HG03460 (cell line): ENCODE data around the gene CALM1.

Experiments
- ATAC-seq: cut with Tn5 transposase; IDR thresholded peaks from one replicate; pipeline ENCODE4 v1.9.1; 2021; ENCODE audit not compliant: unreplicated experiment

Gene CALM1

GRCh38 chr14:90407230-90407629, 10.4 kb downstream of the CALM1 start:
- no peak for ATAC-seq

DNA sequence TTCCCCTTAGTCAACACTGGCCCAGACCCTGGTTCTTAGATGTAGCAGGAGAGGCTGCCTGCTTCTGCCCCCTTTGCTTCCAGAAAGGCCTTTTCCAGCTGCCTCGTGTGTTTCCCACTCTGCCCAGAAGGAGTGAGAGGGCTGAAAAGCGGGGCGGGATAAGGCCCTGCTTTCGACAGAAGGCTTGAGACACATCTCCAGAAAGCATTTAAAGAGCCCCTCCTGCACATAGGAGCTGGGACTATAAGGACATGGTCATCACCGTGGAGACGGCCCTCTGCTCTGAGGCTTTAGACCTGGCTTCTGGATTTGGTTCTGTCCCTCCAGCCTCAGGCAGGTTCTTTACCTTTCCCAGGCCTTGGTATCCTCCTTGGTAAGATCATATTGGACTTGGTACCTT, 11.9 kb downstream of the CALM1 start:
- ATAC-seq: no peak

- no peak for ATAC-seq
These were observed 12.4 kb downstream of the CALM1 start for GRCh38 chr14:90409209-90409730.

DNA sequence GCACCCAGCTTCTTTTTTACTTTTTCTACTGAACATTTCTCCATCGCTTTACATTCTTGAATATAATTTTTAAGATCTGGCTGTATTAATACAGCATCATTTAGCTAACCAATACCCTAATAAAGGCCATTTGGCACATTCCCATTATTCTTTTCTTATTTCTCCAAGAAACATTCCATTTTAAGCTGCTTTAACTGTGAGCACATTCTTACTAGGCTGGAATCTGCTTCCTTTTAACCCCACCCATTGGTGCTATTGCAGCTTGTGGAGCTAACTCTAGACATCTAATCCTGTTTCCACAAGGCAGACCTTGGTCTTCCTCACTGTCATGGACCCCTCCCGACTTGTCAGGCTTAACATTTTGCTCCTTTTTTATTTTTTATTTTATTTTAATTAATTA, 15.2 kb downstream of the CALM1 start:
- no peak for ATAC-seq

DNA sequence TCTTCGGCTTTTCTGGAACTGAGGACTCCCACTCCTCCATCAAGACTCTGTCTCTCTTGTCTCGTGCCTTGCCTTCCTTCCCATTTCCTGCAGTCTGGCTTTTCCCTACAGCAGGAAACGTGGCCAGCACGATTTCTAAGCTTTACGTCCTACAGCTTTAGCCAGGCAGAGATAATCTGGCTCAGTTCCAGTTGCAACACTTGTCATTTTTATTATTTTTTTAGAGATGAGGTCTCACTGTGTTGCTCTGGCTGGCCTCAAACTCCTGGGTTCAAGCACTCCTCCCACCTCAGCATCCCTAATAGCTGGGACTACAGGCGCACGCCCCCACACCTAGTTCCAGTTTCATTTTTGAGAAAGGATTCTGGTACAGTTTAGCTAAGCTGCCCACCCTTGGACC, 19.9 kb downstream of the CALM1 start:
- no peak for ATAC-seq

DNA sequence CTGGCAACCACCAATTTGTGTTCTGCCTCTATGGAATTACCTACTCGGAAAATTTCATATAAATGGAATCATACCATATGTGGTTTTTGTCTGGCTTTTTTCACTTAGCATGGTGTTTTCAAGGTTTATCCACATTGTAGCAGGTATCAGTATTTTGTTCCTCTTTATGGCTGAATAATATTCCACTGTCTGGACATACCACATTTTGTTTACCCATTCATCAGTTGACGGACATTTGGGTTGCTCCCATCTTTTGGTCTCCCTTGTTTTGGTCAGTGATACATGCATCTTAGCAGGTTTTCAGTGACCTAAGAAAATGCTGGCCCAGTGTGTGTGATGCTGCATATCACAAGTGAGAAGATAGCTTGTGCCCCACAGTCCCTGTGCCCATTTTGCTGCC, 21.2 kb downstream of the CALM1 start:
- ATAC-seq: no peak

DNA sequence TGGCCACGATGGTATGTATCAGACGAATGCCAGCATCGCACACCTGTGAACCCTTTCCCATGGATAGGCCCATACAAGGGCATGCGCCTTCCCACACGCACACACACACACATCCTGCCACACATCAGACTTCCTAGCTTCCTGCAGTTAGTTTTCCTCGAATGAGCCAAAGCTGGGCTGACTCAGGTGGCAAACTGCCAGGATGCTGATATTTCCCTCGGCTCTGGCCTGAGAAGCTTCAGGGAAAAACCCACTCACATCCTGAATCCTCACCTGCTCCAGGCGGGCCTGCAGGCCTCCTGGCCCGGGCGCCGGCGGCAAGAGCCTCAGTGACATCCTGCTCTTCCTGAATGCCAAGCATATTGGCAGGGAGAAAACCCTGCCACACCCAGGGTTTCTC, 22.4 kb downstream of the CALM1 start:
- no peak for ATAC-seq

GRCh38 chr14:90421001-90421631, 24.3 kb downstream of the CALM1 start:
- no peak for ATAC-seq

GRCh38 chr14:90421632-90422020, 24.8 kb downstream of the CALM1 start:
- no peak for ATAC-seq

- ATAC-seq: no peak
These were observed 26.3 kb downstream of the CALM1 start for GRCh38 chr14:90423166-90423565.

DNA sequence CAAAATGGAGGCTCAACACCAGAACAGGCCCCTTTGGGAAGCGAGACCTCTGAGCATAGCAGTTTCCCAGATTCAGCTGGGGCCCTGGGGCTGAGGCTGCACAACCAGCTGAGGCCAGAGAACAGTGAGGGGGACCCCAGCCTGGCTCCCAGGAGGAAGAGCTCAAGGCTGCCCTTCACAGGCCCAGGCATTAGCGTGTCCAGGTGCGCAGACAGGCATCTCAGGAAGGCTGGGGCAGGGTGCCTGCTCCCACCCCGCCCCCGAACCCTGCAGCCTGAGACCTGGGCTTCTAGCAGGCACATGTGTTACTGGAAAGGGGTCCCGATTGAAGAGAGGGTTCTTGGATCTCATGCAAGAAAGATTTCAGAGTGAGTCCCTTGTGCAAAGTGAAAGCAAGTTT, 27.2 kb downstream of the CALM1 start:
- ATAC-seq: no peak

DNA sequence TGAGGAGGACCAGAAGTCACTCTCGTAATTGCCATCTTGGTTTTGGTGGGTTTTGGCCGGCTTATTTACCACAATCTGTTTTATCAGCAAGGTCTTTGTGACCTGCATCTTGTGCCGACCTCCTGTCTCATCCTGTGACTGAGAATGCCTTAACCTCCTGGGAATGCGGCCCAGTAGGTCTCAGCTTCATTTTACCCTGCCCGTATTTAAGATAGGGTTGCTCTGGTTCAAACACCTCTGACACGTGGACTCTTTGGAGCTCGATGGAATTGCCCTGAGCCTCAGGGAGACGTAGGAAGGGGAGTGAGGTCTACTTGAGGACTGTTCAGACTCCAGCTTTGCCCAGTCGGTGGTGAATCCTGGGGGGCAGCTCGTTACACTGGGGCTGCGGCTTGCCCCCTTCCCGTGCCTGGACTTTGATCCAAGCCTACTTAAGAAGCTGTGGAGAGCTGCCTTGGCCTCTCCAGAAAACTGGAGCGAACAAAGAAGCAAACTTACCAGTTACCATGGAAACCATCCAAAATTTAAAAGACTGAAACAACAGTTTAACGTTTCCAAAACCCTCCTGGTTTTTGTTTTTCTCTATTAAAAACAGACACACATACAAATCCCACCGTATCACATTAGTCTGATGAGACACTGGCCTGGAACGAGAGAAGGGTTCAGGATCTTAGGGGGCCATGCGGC, 28.0 kb downstream of the CALM1 start:
- no peak for ATAC-seq

DNA sequence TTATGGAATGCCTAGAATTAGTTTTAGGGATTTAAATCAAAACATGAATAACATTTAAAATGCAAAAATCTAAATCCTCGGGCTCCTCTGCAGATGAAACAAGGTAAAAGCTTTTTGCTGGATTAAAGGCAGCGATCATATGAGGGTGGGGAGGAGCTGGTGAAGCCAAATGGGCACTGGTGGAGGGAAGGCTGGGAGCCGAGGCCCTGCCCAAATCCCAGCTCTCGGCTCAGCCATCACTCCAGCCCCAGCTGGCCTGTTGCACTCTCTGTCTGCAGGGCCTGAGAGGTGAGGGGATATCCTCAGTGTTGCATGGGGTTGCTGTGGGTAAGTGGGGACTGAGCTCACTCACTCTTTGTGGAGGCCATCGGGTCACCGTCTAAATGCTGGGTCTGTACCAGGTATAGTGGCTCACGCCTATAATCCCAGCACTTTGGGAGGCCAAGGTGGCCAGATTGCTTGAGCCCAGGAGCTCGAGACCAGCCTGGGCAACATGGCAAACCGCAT, 28.6 kb downstream of the CALM1 start:
- no peak for ATAC-seq

GRCh38 chr14:90426031-90426540, 29.3 kb downstream of the CALM1 start:
- ATAC-seq: no peak

DNA sequence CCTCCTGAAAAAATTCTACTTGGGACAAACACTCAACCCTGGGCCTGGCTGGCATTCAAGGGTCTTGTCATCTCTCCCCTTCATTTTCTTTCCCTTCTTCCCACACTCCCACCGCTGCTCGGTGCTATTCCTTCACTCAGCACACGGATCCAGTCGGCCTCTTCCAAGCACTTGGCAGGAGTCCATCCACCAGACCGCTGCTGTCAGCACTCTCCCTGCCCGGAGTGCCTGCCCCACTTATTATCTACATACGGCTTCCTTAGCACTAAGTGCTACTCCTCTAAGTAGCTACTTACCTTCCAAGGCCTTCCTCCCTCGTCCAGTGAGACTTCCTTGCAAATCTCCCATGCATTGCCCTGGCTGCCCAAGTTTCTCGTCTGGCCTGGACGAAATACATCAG, 29.8 kb downstream of the CALM1 start:
- no peak for ATAC-seq

- ATAC-seq: no peak
These were observed 31.1 kb downstream of the CALM1 start for GRCh38 chr14:90427848-90428426.

- no peak for ATAC-seq
These were observed 31.8 kb downstream of the CALM1 start for GRCh38 chr14:90428676-90429075.

DNA sequence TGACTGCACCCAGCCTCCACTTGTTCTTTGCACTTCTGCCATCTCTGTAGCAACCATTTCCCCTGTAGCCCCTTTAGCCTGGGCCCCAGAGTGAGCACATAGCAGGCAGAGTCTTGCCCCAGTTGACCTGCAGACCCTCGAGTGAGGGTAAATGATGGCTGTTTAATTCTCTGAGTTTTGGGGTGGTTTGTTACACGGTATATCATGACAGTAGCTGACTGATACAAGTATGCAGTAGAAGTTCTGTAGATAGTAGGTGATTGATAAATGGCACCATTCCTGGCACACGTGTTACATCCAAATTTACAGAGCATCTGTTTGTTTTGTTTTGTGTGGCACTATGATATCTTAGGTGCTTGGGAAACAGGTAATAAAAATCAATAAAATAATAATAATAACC, 32.4 kb downstream of the CALM1 start:
- no peak for ATAC-seq

DNA sequence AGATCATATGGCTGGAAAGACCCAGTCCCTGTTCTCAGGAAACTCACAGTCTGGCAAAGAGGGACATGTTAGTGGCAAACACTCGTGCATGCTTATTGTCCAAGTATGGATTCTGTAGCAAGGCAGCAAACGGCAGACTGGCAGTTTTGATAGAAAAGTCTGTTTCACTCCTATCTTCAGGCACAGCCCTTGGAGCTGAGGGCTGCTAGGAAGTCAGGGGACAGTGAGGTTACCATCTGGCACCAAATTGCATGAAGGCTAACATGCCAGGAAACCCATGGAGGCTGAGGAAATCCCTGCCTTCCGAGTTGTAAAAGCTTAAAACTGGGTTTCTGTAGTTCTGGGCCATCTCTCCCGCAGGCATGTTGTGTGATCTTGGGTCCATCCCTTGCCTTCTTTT, 32.9 kb downstream of the CALM1 start:
- ATAC-seq: no peak

DNA sequence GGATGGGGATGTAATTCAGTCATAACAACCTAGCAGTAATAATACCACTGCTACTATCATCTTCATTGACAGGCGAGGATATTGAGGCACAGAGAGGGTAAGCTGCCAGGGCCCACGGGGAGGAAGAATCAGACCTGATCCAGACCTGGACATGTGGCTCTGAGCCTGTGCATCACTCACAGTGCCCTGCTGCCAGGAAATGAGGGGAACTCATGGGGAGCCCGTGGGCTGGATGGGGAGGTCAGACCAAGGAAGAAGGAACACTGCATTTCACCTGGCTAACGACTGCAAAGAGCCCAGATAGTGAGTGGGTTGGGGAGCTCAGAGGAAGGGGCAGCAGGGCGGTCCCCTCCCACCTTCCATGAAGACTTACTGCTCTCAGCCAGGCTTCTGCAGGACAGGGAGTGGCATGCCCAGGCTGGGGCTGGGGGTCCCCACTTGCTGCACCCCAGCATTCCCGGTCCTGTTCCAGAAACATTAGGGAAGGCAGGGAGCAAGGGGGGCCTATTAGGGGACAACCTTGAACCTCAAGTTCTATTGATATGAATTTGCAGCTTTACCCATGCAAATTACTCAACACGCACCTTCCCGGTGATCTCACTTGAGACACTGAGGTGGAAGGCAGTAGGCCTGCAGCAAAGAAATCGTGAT, 37.7 kb downstream of the CALM1 start:
- ATAC-seq: no peak

GRCh38 chr14:90438841-90439240, 42.0 kb downstream of the CALM1 start:
- ATAC-seq: no peak
